DMS53 (cell line): Measurements from ENCODE around the gene GRXCR2.
"Not testable (repeated sequence)": the region's sequence is repeated elsewhere in the genome, so short reads cannot be mapped to it uniquely, and the experiment has no call there.

ENCODE experiments used
- DNase-seq: peaks from one replicate; lab custom pipeline; 2025; lab: John Stamatoyannopoulos, UW

The GRXCR2 gene

DNA sequence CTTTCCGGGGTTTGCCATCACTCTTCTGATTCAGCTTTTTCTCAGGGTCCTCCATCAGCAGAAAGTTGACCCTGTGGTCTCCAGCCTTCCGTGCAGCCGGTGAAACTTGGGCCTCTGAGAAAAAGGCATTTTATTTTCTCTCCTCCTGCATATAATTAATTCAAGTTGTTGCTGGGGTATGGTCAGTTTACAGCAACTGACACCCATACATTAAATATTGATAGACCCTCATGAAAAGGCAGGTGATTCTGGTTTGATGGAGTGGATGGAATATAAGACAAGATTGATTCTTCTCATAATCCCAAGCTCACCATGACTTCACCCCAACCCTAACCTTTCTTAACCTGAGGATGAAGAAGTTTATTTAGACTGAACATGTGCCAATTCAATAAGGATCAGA lies at the start of gene GRXCR2:
Gene GRXCR2, minus strand, starts transcription at position 101 of the 400 bp plus-strand sequence. Its CDS starts 46 bp downstream, at position 55.
- DNase-seq, result no peak

GRCh38 chr5:145922059-145922458 lies 49.2 kb upstream of the GRXCR2 start:
- DNase-seq, result no peak

DNA sequence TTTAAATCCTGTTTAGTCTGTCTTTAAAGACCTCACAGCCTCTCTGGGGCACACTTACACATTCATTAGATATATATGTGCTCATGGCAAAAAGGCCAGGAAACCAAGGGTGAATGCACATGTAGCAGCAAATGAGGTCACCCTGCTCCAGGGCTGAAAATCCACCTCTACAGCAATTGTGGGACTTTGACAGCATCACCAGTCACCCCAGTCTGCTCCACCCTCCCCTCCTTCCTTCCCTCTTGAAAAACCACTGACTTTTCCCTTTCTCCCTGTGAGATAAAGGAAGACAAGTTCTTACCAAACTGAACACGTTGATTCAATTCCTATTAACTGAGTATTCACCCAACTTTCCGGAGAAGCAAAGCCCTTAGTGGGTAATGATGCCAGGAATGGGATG lies 48.4 kb upstream of the GRXCR2 start:
- DNase-seq, result no peak

DNA sequence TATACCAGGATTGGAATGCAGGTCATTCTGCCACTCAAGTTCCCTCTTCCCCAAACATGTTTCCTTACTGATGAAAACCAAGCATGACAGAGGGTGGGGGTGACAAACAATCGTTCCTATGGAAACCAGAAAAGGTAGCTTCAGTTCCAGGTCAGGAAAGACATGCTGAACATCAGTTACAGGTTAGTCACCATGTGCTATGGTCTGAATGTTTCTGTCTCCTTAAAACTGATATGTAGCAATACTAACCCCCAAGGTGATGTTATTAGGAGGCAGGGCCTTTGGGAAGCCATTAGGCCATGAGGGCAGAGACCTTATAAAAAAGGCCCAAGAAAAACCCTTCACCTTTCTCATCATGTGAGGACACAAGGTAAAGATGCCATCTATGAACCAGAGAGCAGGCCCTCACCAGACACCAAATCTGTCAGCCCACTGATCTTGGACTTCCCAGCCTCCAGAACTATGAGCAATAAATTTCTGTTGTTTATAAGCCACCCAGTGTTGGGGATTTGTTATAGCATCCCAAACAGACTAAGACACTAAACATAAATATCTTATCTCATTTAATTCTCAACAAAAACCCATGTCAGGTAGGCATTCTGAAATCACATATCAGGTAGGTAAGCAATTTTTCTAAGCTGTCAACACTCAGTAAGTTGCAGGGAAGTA lies 47.9 kb upstream of the GRXCR2 start:
- peak; percentile 7 for DNase-seq

- DNase-seq, result no peak
Observed at GRCh38 chr5:145919413-145919812, 46.6 kb upstream of the GRXCR2 start.

DNA sequence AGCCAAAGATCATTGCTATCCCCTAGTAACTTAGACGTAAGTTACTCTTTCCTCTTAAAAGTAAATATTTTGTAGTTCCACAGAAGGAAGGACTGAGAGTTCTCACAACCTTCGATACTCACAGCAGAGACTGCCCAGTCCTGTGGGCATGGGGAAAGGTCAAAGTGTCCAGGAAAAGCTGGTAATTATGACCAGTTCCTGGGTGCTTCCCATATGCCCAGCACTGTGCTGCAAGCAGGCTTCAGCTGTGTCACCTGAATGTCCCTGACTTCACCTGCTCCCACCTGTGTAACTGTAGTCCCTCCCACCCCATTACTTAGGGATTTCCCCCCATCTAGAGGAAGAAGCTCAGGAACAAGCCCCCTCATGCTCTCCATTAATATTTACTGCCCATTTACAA lies 45.6 kb upstream of the GRXCR2 start:
- no peak for DNase-seq

DNA sequence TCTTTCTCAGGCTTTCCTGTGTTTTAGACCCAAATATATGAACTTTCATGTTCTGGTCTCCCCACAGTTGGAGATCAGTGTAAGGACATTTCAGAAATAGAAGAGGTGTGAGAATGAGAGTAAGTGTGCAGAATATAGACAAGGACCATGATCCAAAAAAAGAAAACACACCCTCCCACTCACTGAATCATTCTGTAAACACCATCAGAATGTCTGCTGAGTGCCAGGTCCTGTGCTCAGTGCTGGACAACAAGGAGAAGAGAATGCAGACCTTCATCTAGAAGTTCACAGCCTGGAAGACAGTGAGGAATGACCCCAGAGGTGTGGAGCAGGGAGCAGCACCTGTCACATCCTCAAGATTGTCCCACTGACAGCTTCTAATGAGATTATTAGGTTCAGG lies 44.5 kb upstream of the GRXCR2 start:
- DNase-seq, result peak; percentile 9

DNA sequence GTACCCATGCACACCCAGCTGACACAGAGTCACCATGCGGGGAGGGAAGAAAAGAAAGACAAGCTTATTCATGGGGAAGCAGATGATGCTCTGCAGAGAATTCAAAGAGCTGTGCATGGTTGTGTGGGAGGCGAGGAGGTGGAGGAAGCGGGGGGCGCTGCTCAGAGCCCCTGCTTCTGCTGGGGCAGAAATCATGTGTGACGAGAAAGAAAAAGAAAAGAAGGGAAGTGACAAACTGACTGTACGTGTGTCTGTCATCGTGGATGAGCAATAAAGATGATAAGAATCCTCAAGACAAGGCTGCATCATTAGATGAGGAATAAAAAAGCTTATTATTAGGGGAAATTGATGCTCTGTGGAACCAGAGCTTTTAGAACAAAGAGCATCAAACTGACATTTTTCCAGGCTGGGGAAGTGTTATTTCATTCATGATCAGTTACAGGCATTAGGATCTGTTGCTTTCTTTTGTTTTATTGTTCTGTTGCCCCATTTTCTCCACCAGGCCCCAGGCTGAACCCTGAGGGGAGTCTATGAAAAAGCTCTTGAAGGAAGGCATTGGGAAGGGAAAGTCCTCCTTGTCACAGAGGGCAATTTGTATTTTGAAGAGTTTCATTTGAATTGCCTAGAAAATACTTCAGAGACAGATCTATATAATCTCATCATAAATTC lies 43.3 kb upstream of the GRXCR2 start:
- no peak for DNase-seq

- no peak for DNase-seq
Observed at GRCh38 chr5:145913701-145914100, 40.9 kb upstream of the GRXCR2 start.

GRCh38 chr5:145912594-145912993 lies 39.8 kb upstream of the GRXCR2 start:
- DNase-seq, result no peak

- no peak for DNase-seq
Observed at GRCh38 chr5:145912019-145912418, 39.2 kb upstream of the GRXCR2 start.

- DNase-seq, result no peak
Observed at GRCh38 chr5:145911164-145911563, 38.4 kb upstream of the GRXCR2 start.

DNA sequence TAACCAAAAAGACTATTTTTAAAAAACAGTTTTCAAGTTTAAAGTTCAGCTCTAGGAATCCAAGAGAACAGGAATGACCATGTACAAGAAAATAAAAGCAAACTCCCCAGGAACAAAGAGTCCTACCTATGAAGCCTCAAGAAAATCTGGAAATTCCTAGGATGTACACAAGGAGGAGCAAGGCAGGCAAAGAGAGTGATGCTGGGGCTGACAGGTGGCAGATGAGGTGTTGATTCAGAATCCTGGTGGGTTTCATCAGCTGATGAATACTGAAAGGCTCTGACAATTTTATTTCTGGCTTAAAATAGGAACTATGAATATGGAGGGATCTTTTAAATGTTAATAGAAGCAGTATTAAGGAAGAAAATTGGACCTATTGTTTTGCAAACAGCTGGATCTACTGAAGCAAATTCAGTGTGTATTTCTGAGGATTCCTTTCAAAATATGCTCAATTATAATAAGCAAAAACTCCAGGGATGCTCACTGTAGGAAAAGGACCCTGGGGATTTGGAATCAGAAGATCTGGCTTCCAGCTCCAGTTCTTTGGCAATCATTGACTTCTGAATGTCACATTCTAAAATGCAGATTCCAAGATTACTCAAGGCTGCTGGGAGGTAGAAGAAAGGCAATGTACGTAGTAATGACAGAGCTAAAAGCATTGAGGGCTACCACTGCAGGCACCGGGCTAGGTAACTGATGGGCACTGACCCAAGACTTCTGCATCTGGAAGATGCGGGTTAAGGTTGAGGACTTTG lies 35.6 kb upstream of the GRXCR2 start:
- peak; percentile 10 for DNase-seq

DNA sequence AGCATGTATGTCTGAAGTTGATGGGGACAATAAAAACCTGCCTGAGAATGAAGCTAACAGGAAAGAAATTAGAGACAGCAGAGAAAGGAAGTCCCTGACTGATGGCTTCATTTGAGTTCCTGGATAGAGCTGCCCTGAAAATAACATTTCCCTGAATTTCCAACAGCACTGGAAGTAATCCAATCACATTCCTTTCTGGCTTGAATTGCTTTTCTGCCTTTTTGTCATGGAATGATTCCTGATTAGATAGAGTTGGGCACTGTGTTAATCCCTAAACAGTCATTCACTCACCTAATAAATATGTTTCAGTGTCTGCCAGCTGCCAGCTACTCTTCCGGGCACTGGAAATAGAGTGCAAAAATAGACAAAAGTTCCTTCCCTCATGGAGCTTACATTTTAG lies 33.6 kb upstream of the GRXCR2 start:
- no peak for DNase-seq

DNA sequence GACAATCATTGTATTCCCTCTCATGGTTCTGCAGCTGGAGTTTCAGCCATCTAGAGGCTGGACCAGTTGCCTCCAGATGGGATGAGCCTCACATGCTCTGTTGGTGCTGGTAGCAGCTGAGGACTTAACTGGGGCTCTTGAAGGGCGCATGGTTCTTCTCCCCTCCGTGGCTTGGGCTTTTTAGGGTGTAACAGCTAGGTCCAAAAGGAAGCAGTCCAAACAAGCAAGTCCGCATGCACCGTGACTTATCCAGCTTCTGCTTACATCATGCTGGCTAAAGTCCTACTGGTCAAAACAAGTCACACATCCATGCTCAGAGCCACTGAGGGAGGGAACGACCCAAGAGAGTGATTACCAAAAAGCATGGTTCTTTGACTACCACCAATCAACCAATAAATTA lies 31.9 kb upstream of the GRXCR2 start:
- DNase-seq, result no peak

DNA sequence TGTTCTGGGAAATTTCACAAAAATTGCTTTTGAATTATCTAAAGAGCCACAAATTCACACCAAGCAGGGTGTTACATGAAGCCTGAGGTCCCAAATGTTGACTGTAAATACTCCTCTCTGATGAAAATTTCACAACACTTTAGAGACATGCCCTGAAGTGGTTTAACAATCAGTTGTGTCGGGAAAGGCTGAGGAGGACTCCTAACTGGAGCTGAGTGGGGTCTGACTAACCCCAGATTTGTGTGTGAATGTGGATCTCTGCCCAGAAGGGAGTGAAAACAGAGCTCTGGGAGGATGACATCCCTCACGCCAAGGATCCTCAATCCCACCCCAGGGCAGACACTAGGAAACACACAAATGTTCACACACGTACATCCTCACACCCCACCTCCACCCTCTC lies 31.1 kb upstream of the GRXCR2 start:
- no peak for DNase-seq

DNA sequence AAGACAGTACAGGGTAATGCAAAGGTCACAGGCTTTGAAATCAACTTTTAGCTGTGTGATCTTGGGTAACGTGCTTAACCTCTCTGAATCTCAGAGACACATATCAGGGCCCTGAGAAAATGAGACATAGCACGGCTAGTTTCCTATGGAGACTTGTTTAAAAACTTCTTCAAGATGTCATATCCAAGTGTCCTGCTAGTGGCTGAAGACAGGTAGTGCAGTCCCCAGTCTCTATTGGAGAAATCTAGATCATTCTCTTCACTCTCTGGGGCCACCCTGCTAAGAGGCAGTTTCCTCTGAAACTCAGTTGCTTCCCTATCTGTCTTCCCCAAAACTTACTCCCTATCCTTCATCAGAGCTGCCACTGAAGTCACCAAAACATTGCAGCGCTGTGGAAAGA lies 30.3 kb upstream of the GRXCR2 start:
- DNase-seq, result no peak

GRCh38 chr5:145902421-145902820 lies 29.6 kb upstream of the GRXCR2 start:
- no peak for DNase-seq

DNA sequence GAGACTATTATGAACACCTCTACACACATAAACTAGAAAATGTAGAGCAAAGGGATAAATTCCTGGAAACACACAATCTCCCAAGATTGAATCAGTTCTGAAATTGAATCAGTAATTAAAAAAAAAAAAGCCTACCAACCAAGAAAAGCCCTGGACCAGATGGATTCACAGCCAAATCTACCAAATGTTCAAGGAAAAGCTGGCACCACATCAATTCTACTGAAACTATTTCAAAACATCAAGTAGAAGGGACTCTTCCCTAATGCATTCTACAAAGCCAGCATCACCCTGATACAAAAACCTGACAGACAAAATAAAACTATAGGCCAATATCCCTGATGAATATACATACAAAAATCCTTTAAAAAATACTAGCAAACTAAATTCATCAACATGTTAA lies 25.4 kb upstream of the GRXCR2 start:
- no peak for DNase-seq

DNA sequence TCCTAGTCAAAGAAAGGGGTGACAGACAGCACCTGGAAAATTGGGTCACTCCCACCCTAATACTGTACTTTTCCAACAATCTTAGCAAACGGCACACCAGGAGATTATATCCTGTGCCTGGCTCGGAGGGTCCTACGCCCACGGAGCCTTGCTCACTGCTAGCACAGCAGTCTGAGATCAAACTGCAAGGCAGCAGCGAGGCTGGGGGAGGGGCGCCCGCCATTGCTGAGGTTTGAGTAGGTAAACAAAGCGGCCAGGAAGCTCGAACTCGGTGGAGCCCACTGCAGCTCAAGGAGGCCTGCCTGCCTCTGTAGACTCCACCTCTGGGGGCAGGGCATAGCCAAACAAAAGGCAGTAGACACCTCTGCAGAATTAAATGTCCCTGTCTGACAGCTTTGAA lies 18.6 kb upstream of the GRXCR2 start:
- not testable (repeated sequence) for DNase-seq

DNA sequence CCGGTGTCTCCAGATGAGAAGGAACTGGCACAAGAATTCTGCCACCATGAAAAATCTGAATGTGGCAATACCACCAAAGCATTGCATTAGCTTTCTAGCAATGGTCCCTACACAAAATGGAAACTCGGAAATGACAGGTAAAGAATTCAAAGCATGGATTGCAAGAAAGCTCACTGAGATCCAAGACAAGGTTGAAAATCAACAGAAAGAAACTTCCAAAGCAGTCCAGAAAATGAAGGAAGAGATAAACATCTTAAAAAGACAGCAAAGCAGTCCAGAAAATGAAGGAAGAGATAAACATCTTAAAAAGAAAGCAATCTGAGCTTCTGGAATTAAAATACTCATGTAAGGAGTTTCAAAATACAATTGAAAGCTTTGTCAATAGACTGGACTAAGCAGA lies 16.8 kb upstream of the GRXCR2 start:
- no peak for DNase-seq

GRCh38 chr5:145887976-145888574 lies 15.3 kb upstream of the GRXCR2 start:
- DNase-seq, result peak; percentile 78

DNA sequence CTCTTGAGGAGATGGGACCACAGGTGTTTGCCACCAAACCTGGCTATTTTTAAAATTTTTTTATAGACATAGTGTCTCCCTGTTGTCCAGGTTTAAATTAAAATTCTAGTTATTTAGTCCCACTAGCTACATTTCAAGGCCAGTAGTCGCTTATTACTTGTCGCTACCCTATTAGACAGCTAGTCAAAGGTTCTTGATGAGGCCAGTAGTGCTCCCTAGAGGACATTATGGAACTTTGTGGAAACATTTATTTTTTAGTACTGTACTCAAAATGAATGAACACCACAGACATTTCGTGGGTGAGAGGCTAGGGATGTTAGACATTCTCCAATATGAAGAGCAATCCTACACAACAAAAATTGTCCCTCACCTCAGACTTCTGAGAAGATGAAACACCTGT lies 14.4 kb upstream of the GRXCR2 start:
- DNase-seq, result peak; percentile 7
